GM18502 (cell line): ENCODE results near the gene RPS15A.

Experiments
- ATAC-seq: cut with Tn5 transposase; IDR thresholded peaks from one replicate; pipeline ENCODE4 v1.9.1; 2021; ENCODE audit warnings: mild to moderate bottlenecking; ENCODE audit not compliant: unreplicated experiment, poor library complexity

The RPS15A gene

GRCh38 chr16:18789850-18790706 is at the start of gene RPS15A:
RPS15A (minus strand) TSS chr16:18790334; CDS start chr16:18789113, 1,221 bp downstream.
- ATAC-seq, result peak; percentile 85

GRCh38 chr16:18839555-18839954 is 49.4 kb upstream of the RPS15A start:
- ATAC-seq, result no peak

- ATAC-seq, result no peak
These were observed 46.6 kb upstream of the RPS15A start for GRCh38 chr16:18836702-18837101.

DNA sequence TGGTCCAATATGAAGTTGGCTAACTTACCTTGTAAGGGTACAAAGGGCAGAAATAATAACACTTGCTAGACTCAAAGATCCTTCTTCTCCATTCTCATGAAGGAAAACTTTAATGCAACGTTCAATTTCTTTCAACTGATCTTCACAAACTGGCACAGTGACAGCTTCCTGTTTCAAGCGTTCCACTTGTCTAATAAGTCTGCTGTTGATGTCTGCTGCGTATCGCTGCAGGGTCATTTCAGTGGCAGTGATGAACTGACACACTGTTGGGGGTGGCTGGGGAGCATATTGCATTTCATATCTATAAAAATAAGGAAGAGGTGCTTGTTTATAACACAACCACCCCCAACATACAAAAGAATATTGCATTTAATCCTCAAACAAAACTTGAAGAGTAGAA is 44.7 kb upstream of the RPS15A start:
- ATAC-seq, result no peak

DNA sequence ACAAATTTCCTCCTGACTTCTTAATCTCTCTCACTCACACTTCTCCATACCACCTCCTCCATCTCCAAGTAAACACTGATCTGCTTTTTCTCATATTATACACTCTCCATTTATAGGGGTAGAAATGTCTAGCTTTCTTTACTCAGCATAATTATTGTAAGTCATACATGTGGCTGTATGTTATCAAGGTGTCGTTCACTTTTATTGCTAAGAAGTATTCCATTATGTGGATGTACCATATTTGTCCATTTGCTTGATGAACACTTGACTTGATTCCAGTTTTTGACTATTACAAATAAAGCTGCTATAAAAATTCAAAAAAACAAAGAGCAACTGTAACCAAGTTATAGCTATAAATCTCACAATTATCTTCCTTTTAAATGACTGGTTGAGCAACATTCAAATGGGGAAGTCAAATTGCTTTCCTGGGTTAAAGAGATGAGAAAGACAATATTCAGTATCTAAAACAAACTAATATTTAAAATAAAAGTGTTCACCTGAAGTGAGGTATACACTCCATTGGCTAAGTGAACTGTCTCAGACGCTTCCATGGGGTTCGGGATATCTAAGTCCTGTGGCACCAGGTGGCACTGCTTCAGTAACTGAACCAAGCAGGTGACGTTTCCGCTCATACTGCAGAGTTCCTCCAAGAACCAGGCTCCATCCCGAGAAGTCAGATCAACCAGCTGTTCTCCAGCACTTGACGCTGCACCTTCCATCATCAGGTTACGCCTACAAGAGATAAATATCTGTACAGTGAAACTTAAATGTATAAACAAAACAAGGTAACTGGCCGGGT is 43.8 kb upstream of the RPS15A start:
- no peak for ATAC-seq

DNA sequence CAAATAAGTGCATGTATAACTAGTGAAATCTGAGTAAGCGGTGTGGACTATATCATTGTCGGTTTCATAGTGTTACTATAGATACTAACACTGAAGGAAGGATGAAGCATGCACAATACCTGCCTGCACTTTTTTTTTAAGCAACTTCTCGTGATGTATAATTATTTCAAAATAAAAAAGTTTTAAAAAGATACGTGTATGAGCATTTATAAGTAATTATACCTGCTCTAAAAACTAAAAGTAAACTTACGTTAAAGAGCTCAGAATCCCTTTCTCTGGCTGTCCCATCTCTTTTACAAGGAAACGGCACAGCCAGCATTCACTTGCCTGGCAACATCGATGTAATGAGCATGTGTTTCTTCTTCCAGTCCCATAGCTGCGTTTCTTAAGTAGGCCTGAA is 42.5 kb upstream of the RPS15A start:
- no peak for ATAC-seq

DNA sequence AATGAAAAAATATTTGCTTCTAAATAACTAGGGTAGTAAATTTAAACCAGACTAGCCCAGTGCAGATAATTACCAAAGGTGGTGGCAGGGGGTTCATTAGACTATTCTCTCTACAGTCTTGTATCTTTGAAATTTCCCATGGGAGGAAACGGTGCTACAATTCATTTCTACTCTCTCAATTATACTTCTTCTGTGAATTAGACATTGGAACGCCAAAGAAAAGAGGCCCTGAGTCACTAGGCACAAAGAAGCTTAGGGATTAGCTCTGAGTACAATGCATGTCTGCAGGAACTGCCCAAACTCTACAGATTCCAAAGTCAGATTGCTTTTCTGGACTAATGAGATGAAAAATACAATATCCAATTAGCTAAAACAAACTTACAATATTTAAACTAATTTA is 41.9 kb upstream of the RPS15A start:
- no peak for ATAC-seq

GRCh38 chr16:18829251-18829650 is 39.1 kb upstream of the RPS15A start:
- ATAC-seq, result no peak

DNA sequence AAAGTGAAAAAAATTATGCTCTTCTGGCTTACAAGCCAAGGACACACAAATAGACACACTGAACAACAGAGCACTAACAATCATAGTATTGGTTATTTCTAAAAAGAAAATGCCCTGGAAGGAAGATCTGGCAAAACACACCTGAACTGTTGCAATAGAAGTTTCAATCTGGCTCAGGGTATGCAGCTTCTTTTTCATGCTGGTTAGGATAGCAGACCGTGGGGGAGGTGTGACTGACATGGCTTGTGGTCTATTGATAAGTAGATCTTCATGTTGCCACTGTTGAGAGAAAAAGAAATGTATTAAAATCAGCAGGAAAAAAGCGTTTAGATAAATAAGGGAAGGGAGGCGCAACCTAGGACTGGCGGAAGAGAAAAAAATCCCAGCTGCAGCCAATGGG is 37.8 kb upstream of the RPS15A start:
- no peak for ATAC-seq

GRCh38 chr16:18816286-18816685 is 26.2 kb upstream of the RPS15A start:
- ATAC-seq, result no peak

DNA sequence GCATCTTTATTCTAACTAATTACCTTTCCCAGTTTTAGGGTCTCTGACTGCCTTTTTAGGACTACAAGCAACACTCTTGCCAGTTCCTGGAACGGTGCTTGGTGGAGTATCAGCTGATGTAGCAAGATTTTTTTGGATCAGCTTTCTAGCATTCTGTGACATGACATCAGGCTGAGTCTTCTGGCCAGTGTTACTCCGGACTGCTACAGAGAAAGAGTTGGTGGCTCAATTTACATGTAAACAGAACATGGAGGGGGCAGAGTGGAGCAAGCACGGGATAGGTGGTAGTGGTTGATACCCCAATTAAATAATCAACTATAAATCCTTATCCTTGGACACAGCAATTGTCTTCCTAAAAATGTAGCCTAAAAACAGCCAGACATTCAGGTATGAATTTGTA is 21.8 kb upstream of the RPS15A start:
- no peak for ATAC-seq

GRCh38 chr16:18809165-18809564 is 19.0 kb upstream of the RPS15A start:
- ATAC-seq, result no peak

DNA sequence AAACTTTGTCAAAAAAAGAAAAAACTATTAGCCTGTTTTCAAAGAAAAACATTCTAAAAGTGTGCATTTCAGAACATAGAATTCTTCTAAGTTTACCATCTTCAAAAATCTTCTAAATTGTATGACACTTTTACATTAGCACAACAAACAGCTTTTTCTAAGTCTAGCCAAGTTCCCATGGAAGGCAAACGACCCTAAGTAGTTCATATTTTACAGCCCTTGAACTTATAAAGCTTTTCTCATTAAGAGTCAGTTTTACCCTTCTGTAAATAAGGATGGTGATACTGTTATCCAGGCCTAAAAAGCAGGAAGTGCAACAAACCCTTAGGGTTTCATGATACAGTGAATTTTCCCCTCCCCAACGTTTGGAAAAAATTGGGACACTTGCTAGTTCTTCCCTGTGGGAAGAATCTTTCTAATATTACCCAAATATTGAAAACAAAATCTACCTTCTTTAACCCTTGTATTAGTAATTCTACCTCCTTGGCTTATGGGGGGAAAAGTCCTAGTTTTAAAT is 15.2 kb upstream of the RPS15A start:
- ATAC-seq, result no peak

DNA sequence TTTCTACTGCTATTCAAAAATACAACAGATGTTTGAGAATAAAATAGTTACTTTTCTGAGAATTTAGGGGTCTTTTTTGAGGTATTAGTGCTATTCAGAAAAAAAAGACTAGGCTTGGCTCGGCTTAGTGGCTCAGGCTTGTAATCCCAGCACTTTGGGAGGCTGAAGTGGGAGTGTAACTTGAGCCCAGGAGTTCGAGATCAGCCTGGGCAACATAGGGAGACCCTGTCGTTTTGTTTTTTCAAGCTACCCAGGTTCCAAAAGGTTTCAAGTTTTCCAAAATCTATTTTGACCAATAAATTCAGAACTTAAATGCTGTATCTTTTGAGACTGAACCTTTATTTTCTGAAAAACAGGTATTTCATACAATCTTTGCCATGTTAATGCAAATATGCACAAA is 14.4 kb upstream of the RPS15A start:
- no peak for ATAC-seq

DNA sequence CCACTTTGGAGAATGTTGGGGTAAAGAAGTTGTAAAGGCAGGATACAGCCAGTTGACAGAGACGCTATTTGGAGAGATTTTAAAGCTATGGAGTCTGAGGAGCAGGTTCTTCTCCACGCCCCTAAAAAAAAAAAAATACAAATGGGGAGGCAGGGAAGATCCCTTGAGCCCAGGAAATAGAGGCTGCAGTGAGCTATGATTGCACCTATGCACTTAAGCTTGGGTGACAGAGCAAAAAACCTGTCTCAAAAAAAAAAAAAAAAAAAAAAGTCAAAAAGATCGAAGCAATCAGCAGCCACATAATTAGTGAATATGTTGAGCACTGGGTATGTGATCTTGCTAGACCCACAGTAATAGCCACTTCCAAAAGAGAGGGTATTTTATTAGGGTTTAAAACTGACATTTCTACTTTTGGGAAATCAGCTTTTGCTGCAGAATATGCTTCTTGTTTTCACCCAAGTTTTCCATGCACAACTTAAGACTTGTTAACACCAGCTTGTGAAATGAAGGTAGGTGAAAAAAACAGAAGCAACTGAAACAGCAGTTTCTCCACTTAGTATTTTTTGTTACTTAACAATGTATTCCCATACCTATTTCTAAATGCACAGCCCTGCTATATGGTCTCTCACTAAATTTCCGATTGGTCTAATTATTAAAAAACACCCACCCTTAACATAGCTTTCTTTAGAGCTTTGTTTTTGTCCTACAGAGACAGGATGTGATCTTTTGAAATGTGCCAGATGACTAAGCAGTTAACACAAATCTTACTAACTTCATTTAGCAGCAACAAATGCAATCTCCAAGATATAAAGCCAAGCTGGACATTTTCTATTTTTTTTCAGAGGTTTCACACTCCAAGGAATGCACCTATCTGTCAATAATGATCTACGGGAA is 13.7 kb upstream of the RPS15A start:
- no peak for ATAC-seq

- ATAC-seq, result no peak
These were observed 12.7 kb upstream of the RPS15A start for GRCh38 chr16:18802767-18803343.

- ATAC-seq, result peak; percentile 94
These were observed 11.2 kb upstream of the RPS15A start, which contains the start of gene ARL6IP1 for GRCh38 chr16:18801145-18801972. ARL6IP1 (minus strand) TSS chr16:18801549; CDS start chr16:18801466, 83 bp downstream.

- no peak for ATAC-seq
These were observed 10.6 kb upstream of the RPS15A start for GRCh38 chr16:18800775-18801144.

GRCh38 chr16:18800293-18800692 is 10.2 kb upstream of the RPS15A start:
- ATAC-seq, result no peak
